H1 (cell line): ENCODE measurements around the gene CYP27B1. TPM values are rescaled to one million over a fixed set of nuclear protein-coding genes. Genes with fewer than 3 reads are reported as not detected.

Experiments
- CTCF ChIA-PET: fragments of 300-600 bp; sonication (Branson Sonifier 250); formaldehyde crosslinking; loops from one replicate; lab custom pipeline; 2021; ENCODE audit not compliant: partially characterized antibody; lab: Charles Lee
- POLR2A ChIA-PET: fragments of 300-600 bp; sonication (Branson Sonifier 250); formaldehyde crosslinking; loops from one replicate; lab custom pipeline; 2021; ENCODE audit warnings: inconsistent platforms; ENCODE audit not compliant: partially characterized antibody; lab: Charles Lee
- DNase-seq, 2 experiments: peaks; one replicate each; pipeline versions ENCODE4 v3.0.0 to v3.0.0-alpha.2; 2010 to 2022; ENCODE audit warnings: low spot score in 2 of 2, low read depth in 1 of 2, mixed read lengths in 1 of 2
- FAIRE-seq: peaks from 2 replicates; lab custom pipeline; 2011; peaks lifted over from hg19 to GRCh38; lab: Jason Lieb, UNC
- H2AFZ ChIP-seq: 2 replicates; pipeline ENCODE4 v1.8.1; 2012; ENCODE audit warnings: low read length, inconsistent platforms
- H2AK5ac ChIP-seq: 2 replicates; pipeline ENCODE4 v1.6.1; 2013; ENCODE audit warnings: low read depth, low read length
- H2BK120ac ChIP-seq: replicated peaks from 2 replicates; pipeline ENCODE3; 2013; ENCODE audit warnings: low read depth, low read length, inconsistent platforms
- H2BK12ac ChIP-seq: 2 replicates; pipeline ENCODE4 v1.6.1; 2013; ENCODE audit warnings: low read depth, low read length
- H2BK15ac ChIP-seq: 2 replicates; pipeline ENCODE4 v1.6.1; 2013; ENCODE audit warnings: low read length
- H2BK20ac ChIP-seq: 2 replicates; pipeline ENCODE4 v1.6.1; 2013; ENCODE audit warnings: low read length
- H2BK5ac ChIP-seq: 2 replicates; pipeline ENCODE4 v1.6.1; 2013; ENCODE audit warnings: low read depth, low read length
- H3K14ac ChIP-seq: 2 replicates; pipeline ENCODE4 v1.6.1; 2013; ENCODE audit warnings: inconsistent platforms; ENCODE audit not compliant: insufficient read length
- H3K18ac ChIP-seq: 2 replicates; pipeline ENCODE4 v1.6.1; 2013; ENCODE audit warnings: low read length; ENCODE audit errors: extremely low read depth
- H3K23ac ChIP-seq: 2 replicates; pipeline ENCODE4 v1.6.1; 2013; ENCODE audit warnings: inconsistent platforms; ENCODE audit not compliant: insufficient read length
- H3K23me2 ChIP-seq: 2 replicates; pipeline ENCODE4 v1.6.1; 2013; ENCODE audit warnings: low read depth, low read length
- H3K27ac ChIP-seq: 2 replicates; pipeline ENCODE4 v1.6.1; 2011; ENCODE audit warnings: low read depth, low read length, inconsistent platforms
- H3K27me3 ChIP-seq, 4 experiments: replicated peaks in 1 of 4; 1 replicate in 1 of 4; 2 replicates in 3 of 4; pipeline versions ENCODE4 v1.6.1 to v1.8.1; 2011 to 2013; ENCODE audit warnings: low read length in 3 of 4, mild to moderate bottlenecking in 3 of 4, inconsistent platforms in 2 of 4, mixed read lengths in 2 of 4, moderate library complexity in 1 of 4; ENCODE audit not compliant: control insufficient read depth in 3 of 4, insufficient read depth in 3 of 4; ENCODE audit errors: extremely low read depth in 1 of 4
- H3K36me3 ChIP-seq, 4 experiments: 2 replicates each; pipeline versions ENCODE4 v1.6.1 to v1.8.1; 2011 to 2013; ENCODE audit warnings: mild to moderate bottlenecking in 4 of 4, low read length in 3 of 4, moderate library complexity in 2 of 4, control low read depth in 1 of 4, inconsistent platforms in 1 of 4; ENCODE audit not compliant: insufficient read depth in 4 of 4, control insufficient read depth in 2 of 4
- H3K4ac ChIP-seq: replicated peaks from 2 replicates; pipeline ENCODE3; 2013; ENCODE audit warnings: low read length, low read depth, mixed read lengths, inconsistent platforms; ENCODE audit not compliant: insufficient read length
- H3K4me1 ChIP-seq, 4 experiments: replicated peaks in 1 of 4; 1 replicate in 1 of 4; 2 replicates in 3 of 4; pipeline versions ENCODE4 v1.6.1 to v1.8.1; 2011 to 2013; ENCODE audit warnings: low read length in 3 of 4, inconsistent platforms in 2 of 4, mixed read lengths in 1 of 4; ENCODE audit not compliant: insufficient read depth in 4 of 4, control insufficient read depth in 3 of 4
- H3K4me2 ChIP-seq, 2 experiments: 2 replicates each; pipeline versions ENCODE4 v1.6.1 to v1.8.1; 2011 to 2013; ENCODE audit warnings: low read depth in 2 of 2, low read length in 2 of 2, control low read depth in 1 of 2, inconsistent platforms in 1 of 2, mild to moderate bottlenecking in 1 of 2; ENCODE audit not compliant: insufficient read depth in 1 of 2
- H3K4me3 ChIP-seq, 4 experiments: fragments of 200-600, 300-600 bp in 1 of 4; sonication (generic), shearing (Covaris generic), sonication (Bioruptor Twin) in 1 of 4; 2 replicates each; pipeline versions ENCODE4 v1.5.1 to v1.8.1; 2011 to 2016; ENCODE audit warnings: low read length in 4 of 4, low read depth in 3 of 4, control low read depth in 2 of 4, inconsistent platforms in 2 of 4, mild to moderate bottlenecking in 2 of 4, mixed read lengths in 1 of 4, moderate library complexity in 1 of 4; ENCODE audit not compliant: insufficient read depth in 2 of 4; ENCODE audit errors: extremely low read depth in 1 of 4
- H3K56ac ChIP-seq: replicated peaks from 2 replicates; pipeline ENCODE3; 2013; ENCODE audit warnings: low read depth, mild to moderate bottlenecking, mixed read lengths, low read length, inconsistent platforms; ENCODE audit not compliant: insufficient read length
- H3K79me1 ChIP-seq: 2 replicates; pipeline ENCODE4 v1.6.1; 2013; ENCODE audit warnings: low read depth, low read length, control low read depth
- H3K79me2 ChIP-seq, 2 experiments: 2 replicates each; pipeline versions ENCODE4 v1.6.1 to v1.8.1; 2012 to 2013; ENCODE audit warnings: low read length in 2 of 2, mild to moderate bottlenecking in 2 of 2, inconsistent platforms in 1 of 2; ENCODE audit not compliant: insufficient read depth in 2 of 2, control insufficient read depth in 1 of 2
- H3K9ac ChIP-seq, 4 experiments: replicated peaks in 1 of 4; 1 replicate in 1 of 4; 2 replicates in 3 of 4; pipeline versions ENCODE4 v1.6.1 to v1.8.1; 2011 to 2013; ENCODE audit warnings: low read depth in 3 of 4, low read length in 3 of 4, control low read depth in 2 of 4, mild to moderate bottlenecking in 2 of 4, moderate library complexity in 2 of 4, inconsistent platforms in 1 of 4; ENCODE audit errors: extremely low read depth in 1 of 4
- H3K9me3 ChIP-seq, 2 experiments: 2 replicates each; pipeline versions ENCODE4 v1.6.1 to v1.8.1; 2012 to 2013; ENCODE audit warnings: mild to moderate bottlenecking in 2 of 2, moderate library complexity in 2 of 2, control low read depth in 1 of 2, inconsistent platforms in 1 of 2, low read depth in 1 of 2, low read length in 1 of 2, mixed read lengths in 1 of 2; ENCODE audit not compliant: insufficient read depth in 2 of 2
- H4K20me1 ChIP-seq, 2 experiments: replicated peaks in 1 of 2; 2 replicates each; pipeline versions ENCODE3 to v1.8.1; 2011 to 2013; ENCODE audit warnings: inconsistent platforms in 2 of 2, low read length in 2 of 2, mild to moderate bottlenecking in 1 of 2; ENCODE audit not compliant: insufficient read depth in 2 of 2, control insufficient read depth in 1 of 2
- H4K5ac ChIP-seq: 2 replicates; pipeline ENCODE4 v1.6.1; 2013; ENCODE audit warnings: low read length, low read depth, mixed read lengths, inconsistent platforms; ENCODE audit not compliant: insufficient read length
- H4K8ac ChIP-seq: 2 replicates; pipeline ENCODE4 v1.8.0; 2013; ENCODE audit warnings: mild to moderate bottlenecking, moderate library complexity, low read length, inconsistent platforms; ENCODE audit not compliant: insufficient read depth; ENCODE audit errors: extremely low read depth
- H4K91ac ChIP-seq: replicated peaks from 2 replicates; pipeline ENCODE3; 2013; ENCODE audit warnings: low read length, mixed read lengths, inconsistent platforms; ENCODE audit not compliant: insufficient read length
- GTF2F1 ChIP-seq: IDR thresholded peaks from 2 replicates; pipeline ENCODE4 v1.6.1; 2012; ENCODE audit warnings: low read depth, low read length, improper control_type of control experiment, borderline replicate concordance
- WGBS, 2 experiments: shearing (Covaris generic) in 1 of 2; methylation state at CpG; one replicate each; pipeline versions ENCODE4 v1.1.6 to v1.1.7; 2013 to 2015; ENCODE audit warnings: low lambda C conversion rate in 2 of 2, mixed read lengths in 2 of 2, inconsistent platforms in 1 of 2, low coverage in 1 of 2, missing lambda C conversion rate in 1 of 2; ENCODE audit not compliant: insufficient replicate concordance in 2 of 2, insufficient coverage in 1 of 2, insufficient read length in 1 of 2; ENCODE audit errors: extremely low coverage in 1 of 2, missing lambda C conversion rate in 1 of 2; 5-methylcytosine and 5-hydroxymethylcytosine counted together
- polyA plus RNA-seq, 7 experiments: library from polyadenylated mRNA; depleted of rRNA in 3 of 7; stranded (reverse) in 5 of 7; unstranded in 2 of 7; fragments of >200 nt in 5 of 7; fragments of 200-250 nt in 2 of 7; gene quantifications; 1 replicate in 5 of 7; 2 replicates in 1 of 7; 4 replicates in 1 of 7; pipeline versions ENCODE4 v1.2.1 to v1.2.3, GENCODE V29; 2011 to 2013; ENCODE audit warnings: missing spikeins in 2 of 7, mixed read lengths in 2 of 7
- total RNA-seq: library from RNA; stranded (reverse); fragmentation: NEBNext Ultra II Directional; extraction: Animal tissue kit (Norgen Biotek cat#: 25700); gene quantifications from 2 replicates; pipeline ENCODE4 v1.2.1, GENCODE V29; 2021

Gene CYP27B1
- total and polyA plus RNA-seq, 2 of the 8 experiments (the other 6 are each of a cell fraction or from before 2014, with no cell fraction given), result 2.9 to 3.3 TPM

GRCh38 chr12:57753756-57754337 is 13.0 kb downstream of the CYP27B1 start:
- Histone ChIP-seq H3K4me1 (peaks cover 3 to 26% (median 7%) of the 10 kb centered on the region in 4 experiments; a peak in 6 of 7 replicates), H4K8ac (no peak overlapping the region), H3K4ac (no peak overlapping the region), H2BK120ac (no peak overlapping the region), H2BK5ac (no peak overlapping the region), H4K5ac (no peak overlapping the region), H2AFZ (no peak overlapping the region), H2BK20ac (no peak overlapping the region), H3K79me2 (peaks cover 12 to 20% of the 10 kb centered on the region in 2 experiments), H3K23me2 (peaks cover 18% of the 10 kb centered on the region), H3K27me3 (peaks cover 8 to 33% (median 26%) of the 10 kb centered on the region in 4 experiments), H3K18ac (no peak overlapping the region), H3K36me3 (peaks cover 10 to 21% (median 15%) of the 10 kb centered on the region in 4 experiments), H4K91ac (no peak overlapping the region), H3K14ac (no peak overlapping the region), H3K23ac (no peak overlapping the region), H3K56ac (no peak overlapping the region), H3K27ac (no peak overlapping the region), H3K79me1 (peaks cover 15% of the 10 kb centered on the region; the same call in 1 of the 2 replicates), H3K4me2 (peak overlapping the region; percentile 99; a peak in 3 of 4 replicates), H3K4me3 (peak overlapping the region; percentile 79 to 96 (median 81); a peak in 6 of 8 replicates), H3K9ac (no peak overlapping the region), H4K20me1 (peaks cover 3 to 6% of the 10 kb centered on the region in 2 experiments), H2AK5ac (no peak overlapping the region), H2BK12ac (no peak overlapping the region), H2BK15ac (no peak overlapping the region), H3K9me3 (no peaks in the 10 kb centered on the region)
- CTCF ChIA-PET, result interaction anchor here (0.7 to 1.4 kb wide), 5 partner anchors 9 to 134 kb away, joined by 3 to 6 read pairs (median 3); partner anchors contain the start of gene TSPAN31
- FAIRE-seq, result no peak
- POLR2A ChIA-PET, result interaction anchor here (0.7 to 3.3 kb wide), 9 partner anchors 9 to 93 kb away, joined by 3 to 25 read pairs (median 4); partner anchors contain the start of genes CTDSP2, CYP27B1, EEF1AKMT3 and METTL1
- no peak for DNase-seq
- TF ChIP-seq GTF2F1, result no peak
- WGBS, 2 experiments, result 18% methylated on average over 1 of the region's 1 CpG; no CpG with 5 or more reads in 1 of the 2 experiments
